GM12872 (cell line): Measurements from ENCODE around the gene KIFC3.

Source experiments
- CTCF ChIP-seq: IDR thresholded peaks from 3 replicates; pipeline ENCODE4 v1.5.1; 2011; ENCODE audit warnings: low read depth, mild to moderate bottlenecking, low read length, moderate library complexity; ENCODE audit not compliant: insufficient read depth

KIFC3 gene

GRCh38 chr16:57822018-57822553 is 19.8 kb upstream of the KIFC3 start:
- TF ChIP-seq CTCF: no peak

- TF ChIP-seq CTCF: no peak
These were observed 19.1 kb upstream of the KIFC3 start for GRCh38 chr16:57821149-57821971.

- no peak for TF ChIP-seq CTCF
These were observed 16.2 kb upstream of the KIFC3 start for GRCh38 chr16:57818377-57819064.

GRCh38 chr16:57817680-57818079 is 15.4 kb upstream of the KIFC3 start:
- TF ChIP-seq CTCF: no peak

- TF ChIP-seq CTCF: no peak
These were observed 13.9 kb upstream of the KIFC3 start for GRCh38 chr16:57815987-57816745.

GRCh38 chr16:57814896-57815295 is 12.6 kb upstream of the KIFC3 start:
- TF ChIP-seq CTCF: no peak

- no peak for TF ChIP-seq CTCF
These were observed 11.2 kb upstream of the KIFC3 start for GRCh38 chr16:57813466-57813865.
